Measurements from ENCODE around the gene ACADS.

- no peak for TF ChIP-seq POLR2AphosphoS5 (IDR thresholded peaks at IDR 0.05; ENCODE audit: borderline replicate concordance, low read depth, low read length)
- TF ChIP-seq EZH2 (IDR thresholded peaks at IDR 0.05) = no peak
- no peak for TF ChIP-seq FOXP2 (optimal IDR thresholded peaks at IDR 0.05; ENCODE audit: control extremely low read depth, extremely low read length, insufficient read depth)
These were observed 33.4 kb downstream of the ACADS start for GRCh38 chr12:120758798-120759590.

Data from SK-N-MC (cell line).